Measurements from ENCODE around the gene CUBN. TPM values are rescaled to one million over a fixed set of nuclear protein-coding genes. Genes with fewer than 3 reads are reported as not detected.
A peak's percentile ranks its signal among the peaks of the same experiment; 100 is the strongest.

CUBN gene
- total RNA-seq, 4 donors from 2014 or later = 9.2 to 38.9 (median 25.4) TPM

DNA sequence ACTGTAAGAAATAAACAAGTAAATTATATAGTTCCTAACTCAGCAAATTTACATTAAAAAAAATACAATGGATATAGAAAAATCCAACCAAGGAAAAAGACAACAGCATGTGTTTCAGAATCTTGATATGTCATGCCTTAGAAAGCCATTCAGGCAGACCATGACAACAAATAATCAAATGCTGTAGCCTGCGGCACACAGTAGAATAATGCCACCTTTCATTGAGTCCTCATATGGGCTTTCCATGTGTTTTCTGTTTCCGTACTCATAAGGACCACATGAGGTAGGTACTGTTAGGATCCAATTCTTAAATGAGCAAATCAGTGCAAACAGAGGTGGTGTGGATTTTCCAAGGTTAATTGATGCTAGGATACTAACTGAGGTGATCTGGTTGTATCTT lies 138.6 kb downstream of the CUBN start:
- no peak overlapping the region for H3K4me3 ChIP-seq
- WGBS, 2 donors = 60 to 70% methylated on average over 2 of the region's 2 CpGs

GRCh38 chr10:16989826-16990293 lies 139.8 kb downstream of the CUBN start:
- DNase-seq (ENCODE audit: low spot score in 2 of 2) = no peak
- Histone ChIP-seq H3K27me3 (no peaks in the 10 kb centered on the region), H3K36me3 (no peaks in the 10 kb centered on the region), H3K9me3 (no peaks in the 10 kb centered on the region), H3K4me3 (no peak overlapping the region), H3K27ac (peak overlapping the region; percentile 38 to 93 (median 83)), H3K4me1 (peaks cover 3 to 80% (median 39%) of the 10 kb centered on the region in 4 donors)
- TF ChIP-seq POLR2A (IDR thresholded peaks at IDR 0.05) (no peak), EP300 (IDR thresholded peaks at IDR 0.05) (no peak)
- TF ChIP-seq, protein P1, sequence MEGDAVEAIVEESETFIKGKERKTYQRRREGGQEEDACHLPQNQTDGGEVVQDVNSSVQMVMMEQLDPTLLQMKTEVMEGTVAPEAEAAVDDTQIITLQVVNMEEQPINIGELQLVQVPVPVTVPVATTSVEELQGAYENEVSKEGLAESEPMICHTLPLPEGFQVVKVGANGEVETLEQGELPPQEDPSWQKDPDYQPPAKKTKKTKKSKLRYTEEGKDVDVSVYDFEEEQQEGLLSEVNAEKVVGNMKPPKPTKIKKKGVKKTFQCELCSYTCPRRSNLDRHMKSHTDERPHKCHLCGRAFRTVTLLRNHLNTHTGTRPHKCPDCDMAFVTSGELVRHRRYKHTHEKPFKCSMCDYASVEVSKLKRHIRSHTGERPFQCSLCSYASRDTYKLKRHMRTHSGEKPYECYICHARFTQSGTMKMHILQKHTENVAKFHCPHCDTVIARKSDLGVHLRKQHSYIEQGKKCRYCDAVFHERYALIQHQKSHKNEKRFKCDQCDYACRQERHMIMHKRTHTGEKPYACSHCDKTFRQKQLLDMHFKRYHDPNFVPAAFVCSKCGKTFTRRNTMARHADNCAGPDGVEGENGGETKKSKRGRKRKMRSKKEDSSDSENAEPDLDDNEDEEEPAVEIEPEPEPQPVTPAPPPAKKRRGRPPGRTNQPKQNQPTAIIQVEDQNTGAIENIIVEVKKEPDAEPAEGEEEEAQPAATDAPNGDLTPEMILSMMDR (IDR thresholded peaks at IDR 0.05) = no peak
- WGBS, 2 donors = 72 to 75% methylated on average over 8 of the region's 8 CpGs

More for the DNA sequence above, 138.6 kb downstream of the CUBN start:
- no peaks in the 10 kb centered on the region for H3K27me3 ChIP-seq
- TF ChIP-seq EP300 (IDR thresholded peaks at IDR 0.05) = peak in 1 of 2 donors; percentile 23
- TF ChIP-seq POLR2A (IDR thresholded peaks at IDR 0.05) = no peak
- TF ChIP-seq, protein P1 (IDR thresholded peaks at IDR 0.05) = no peak
- H3K36me3 ChIP-seq = no peaks in the 10 kb centered on the region
- H3K4me1 ChIP-seq = peaks cover 3 to 80% (median 33%) of the 10 kb centered on the region in 4 donors
- H3K27ac ChIP-seq = peak overlapping the region; percentile 38 to 93 (median 83)
- no peak for DNase-seq (ENCODE audit: low spot score in 2 of 2)
- no peaks in the 10 kb centered on the region for H3K9me3 ChIP-seq

DNA sequence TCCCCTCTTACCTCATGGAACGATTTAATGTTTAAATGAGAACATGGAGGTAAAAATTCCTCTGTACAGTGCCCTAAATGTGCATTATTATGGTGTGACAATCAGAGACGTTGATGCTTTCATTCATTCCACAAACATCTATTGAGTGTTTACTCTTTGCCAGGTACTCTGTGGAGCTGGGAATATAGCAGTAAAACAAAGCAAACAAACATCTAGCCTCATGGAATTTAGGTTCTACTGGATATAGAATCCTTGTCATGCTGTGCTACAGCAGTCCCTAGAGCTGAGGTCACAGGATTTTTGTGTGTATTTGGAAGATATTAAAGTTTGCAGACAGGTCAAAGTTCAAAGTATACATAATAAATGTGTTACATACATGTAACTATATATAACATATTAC lies 140.7 kb downstream of the CUBN start:
- WGBS, 2 donors = 75 to 88% methylated on average over 2 of the region's 2 CpGs
- Histone ChIP-seq H3K4me1 (peaks cover 3 to 82% (median 36%) of the 10 kb centered on the region in 4 donors), H3K27ac (peak overlapping the region; percentile 74 to 93 (median 89)), H3K4me3 (no peak overlapping the region), H3K36me3 (no peaks in the 10 kb centered on the region), H3K9me3 (no peaks in the 10 kb centered on the region), H3K27me3 (no peaks in the 10 kb centered on the region)
- DNase-seq (ENCODE audit: low spot score in 2 of 2) = no peak
- TF ChIP-seq POLR2A (IDR thresholded peaks at IDR 0.05) (no peak), EP300 (IDR thresholded peaks at IDR 0.05) (no peak)
- TF ChIP-seq, protein P1 (IDR thresholded peaks at IDR 0.05) = no peak

DNA sequence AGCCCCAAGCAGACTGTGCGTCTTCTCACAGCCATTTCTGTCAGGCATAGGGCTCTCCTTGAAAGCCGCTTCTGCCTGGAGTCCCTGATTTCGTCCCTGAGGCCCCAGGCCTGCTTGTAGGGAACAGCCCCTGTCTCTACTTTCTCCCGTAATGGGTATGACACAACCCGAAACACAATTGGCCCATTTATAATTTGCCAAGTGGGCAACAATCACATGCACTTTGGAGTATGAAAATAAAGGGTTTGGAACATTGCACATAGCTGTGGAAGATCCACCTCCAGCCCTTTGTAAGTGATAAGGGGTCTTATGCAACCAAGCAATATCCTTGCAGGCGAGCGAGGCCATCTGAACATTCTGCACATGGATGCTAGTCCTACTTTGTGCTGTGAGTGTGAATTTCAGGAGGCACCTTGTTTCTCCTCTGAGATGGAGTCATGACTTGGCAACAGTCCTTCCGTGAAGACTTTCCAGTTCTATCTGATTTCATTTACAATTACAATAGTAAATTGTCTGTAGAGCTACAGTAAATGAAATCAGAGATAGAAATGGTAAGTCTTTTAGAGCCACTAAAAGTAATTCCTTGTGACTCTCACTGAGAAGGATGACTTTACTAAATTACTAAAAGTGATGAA lies 141.5 kb downstream of the CUBN start:
- 63 to 66% methylated on average over 8 of the region's 8 CpGs for WGBS, 2 donors
- H3K27ac ChIP-seq = peak overlapping the region; percentile 74 to 93 (median 89)

DNA sequence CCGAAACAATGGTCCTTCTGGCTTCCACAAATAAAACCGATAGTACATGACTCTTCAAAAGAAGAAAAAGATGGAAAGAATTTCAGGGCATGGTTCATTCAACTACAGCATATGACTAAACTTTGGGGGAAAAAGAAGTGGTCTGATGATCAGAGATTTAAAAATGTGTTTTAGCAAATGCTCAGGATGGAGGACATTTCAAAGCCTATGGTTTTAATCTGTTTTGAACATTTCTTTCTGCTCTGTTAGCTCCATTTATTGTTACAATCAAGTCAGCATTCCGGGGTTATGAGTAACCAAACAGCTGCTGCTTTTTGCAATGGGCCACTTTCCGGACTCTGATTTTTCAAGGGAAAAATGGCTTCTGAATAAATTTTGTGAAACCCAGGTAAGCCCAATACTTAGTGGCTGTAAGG lies 142.4 kb downstream of the CUBN start:
- Histone ChIP-seq H3K27me3 (no peaks in the 10 kb centered on the region), H3K4me1 (peaks cover 3 to 69% (median 33%) of the 10 kb centered on the region in 4 donors), H3K27ac (peak overlapping the region; percentile 74 to 93 (median 89)), H3K4me3 (peak overlapping the region in 1 of 4 donors; percentile 7), H3K36me3 (no peaks in the 10 kb centered on the region), H3K9me3 (no peaks in the 10 kb centered on the region)
- 17 to 24% methylated on average over 4 of the region's 4 CpGs for WGBS, 2 donors
- no peak for DNase-seq (ENCODE audit: low spot score in 2 of 2)
- TF ChIP-seq EP300 (IDR thresholded peaks at IDR 0.05) (no peak), POLR2A (IDR thresholded peaks at IDR 0.05) (no peak)
- TF ChIP-seq, protein P1 (IDR thresholded peaks at IDR 0.05) = no peak

More for the DNA sequence above, 141.5 kb downstream of the CUBN start:
- DNase-seq (ENCODE audit: low spot score in 2 of 2) = no peak
- Histone ChIP-seq H3K9me3 (no peaks in the 10 kb centered on the region), H3K27me3 (no peaks in the 10 kb centered on the region), H3K4me3 (no peak overlapping the region), H3K4me1 (peaks cover 3 to 77% (median 35%) of the 10 kb centered on the region in 4 donors), H3K36me3 (no peaks in the 10 kb centered on the region)
- peak in 1 of 2 donors; percentile 18 for TF ChIP-seq POLR2A (IDR thresholded peaks at IDR 0.05)
- TF ChIP-seq, protein P1 (IDR thresholded peaks at IDR 0.05) = no peak
- peak in 1 of 2 donors; percentile 80 for TF ChIP-seq EP300 (IDR thresholded peaks at IDR 0.05)

Measured in tibial nerve (tissue), 4 donors.